AG10803 (cell line): Measurements from ENCODE around the gene EIF4E1B.

Experiments
- DNase-seq: peaks from one replicate; pipeline ENCODE4 v3.0.0; 2010; ENCODE audit warnings: low read depth
- H3K4me3 ChIP-seq: 2 replicates; pipeline ENCODE4 v1.5.1; 2011; ENCODE audit warnings: mild to moderate bottlenecking, low read length, control low read depth
- CTCF ChIP-seq: conservative IDR thresholded peaks from 2 replicates; pipeline ENCODE4 v1.5.1; 2011; ENCODE audit warnings: mild to moderate bottlenecking, low read length, control low read depth, inconsistent platforms

EIF4E1B gene

GRCh38 chr5:176608142-176608705 lies 22.3 kb upstream of the EIF4E1B start:
- TF ChIP-seq CTCF, result no peak
- no peak overlapping the region for H3K4me3 ChIP-seq
- DNase-seq, result no peak

- no peak for TF ChIP-seq CTCF
- H3K4me3 ChIP-seq, result peak overlapping the region; percentile 51
- DNase-seq, result no peak
These were observed 21.3 kb upstream of the EIF4E1B start for GRCh38 chr5:176608937-176609723.

- peak within 1 kb of the TSS; percentile 64 for H3K4me3 ChIP-seq
- no peak; the same call in 1 of the 2 replicates for TF ChIP-seq CTCF
- DNase-seq, result peak; percentile 31
These were observed 20.6 kb upstream of the EIF4E1B start, which contains the start of gene GPRIN1 for GRCh38 chr5:176609724-176610434. Gene GPRIN1, minus strand, starts transcription at chr5:176610156. Its CDS starts 10,322 bp downstream, at chr5:176599834.

- peak overlapping the region; percentile 64 for H3K4me3 ChIP-seq
- TF ChIP-seq CTCF, result no peak
- DNase-seq, result no peak
These were observed 20.1 kb upstream of the EIF4E1B start for GRCh38 chr5:176610435-176610773.

- TF ChIP-seq CTCF, result no peak
- no peak overlapping the region for H3K4me3 ChIP-seq
- DNase-seq, result peak; percentile 82
These were observed 19.0 kb upstream of the EIF4E1B start for GRCh38 chr5:176611435-176611834.

- no peak overlapping the region for H3K4me3 ChIP-seq
- DNase-seq, result no peak
- TF ChIP-seq CTCF, result no peak
These were observed 18.5 kb upstream of the EIF4E1B start for GRCh38 chr5:176612008-176612407.
